RWPE2 (cell line): Measurements from ENCODE around the gene TRMT1L.

Experiments used
- ATAC-seq: fragments of 200-7000 bp; cut with Tn5 transposase; 3 replicates; pipeline ENCODE4 v1.9.1; 2021; ENCODE audit warnings: low read depth
- DNase-seq: peaks from one replicate; pipeline ENCODE4 v3.0.0-alpha.2; 2020; ENCODE audit warnings: low spot score
- H3K27ac ChIP-seq: fragments of 450-650 bp; 2 replicates; pipeline ENCODE4 v1.5.1; 2017; ENCODE audit warnings: mild to moderate bottlenecking; ENCODE audit not compliant: poor library complexity, severe bottlenecking
- H3K27me3 ChIP-seq: fragments of 250-450 bp; sonication (Bioruptor Pico); 2 replicates; pipeline ENCODE4 v1.5.1; 2021; ENCODE audit warnings: mild to moderate bottlenecking, moderate library complexity; ENCODE audit not compliant: insufficient read depth, poor library complexity, severe bottlenecking
- H3K36me3 ChIP-seq: fragments of 250-450 bp; sonication (Bioruptor Pico); 2 replicates; pipeline ENCODE4 v1.5.1; 2020; ENCODE audit warnings: low read depth, mild to moderate bottlenecking, moderate library complexity
- H3K4me1 ChIP-seq: fragments of 250-450 bp; sonication (Bioruptor Pico); 2 replicates; pipeline ENCODE4 v1.5.1; 2021; ENCODE audit warnings: mild to moderate bottlenecking, moderate library complexity; ENCODE audit not compliant: insufficient read depth, poor library complexity, severe bottlenecking
- H3K4me3 ChIP-seq: fragments of 250-450 bp; sonication (Bioruptor Pico); 2 replicates; pipeline ENCODE4 v1.5.1; 2021; ENCODE audit warnings: mild to moderate bottlenecking, moderate library complexity; ENCODE audit not compliant: severe bottlenecking
- H3K9me3 ChIP-seq: fragments of 250-450 bp; sonication (Bioruptor Pico); 2 replicates; pipeline ENCODE4 v1.5.1; 2021; ENCODE audit warnings: mild to moderate bottlenecking, moderate library complexity; ENCODE audit not compliant: severe bottlenecking
- CTCF ChIP-seq: fragments of 450-650 bp; IDR thresholded peaks from one replicate; pipeline ENCODE4 v1.5.1; 2017; ENCODE audit warnings: mild to moderate bottlenecking, moderate library complexity; ENCODE audit not compliant: poor library complexity, severe bottlenecking

Gene TRMT1L

GRCh38 chr1:185144233-185144632 lies 12.5 kb downstream of the TRMT1L start:
- Histone ChIP-seq H3K9me3 (no peaks in the 10 kb centered on the region), H3K27me3 (no peaks in the 10 kb centered on the region), H3K4me3 (no peak overlapping the region), H3K4me1 (no peaks in the 10 kb centered on the region), H3K27ac (no peak overlapping the region), H3K36me3 (peaks cover 89% of the 10 kb centered on the region)
- TF ChIP-seq CTCF: no peak
- peak; percentile 48; the same call in 1 of the 3 replicates for ATAC-seq
- no peak for DNase-seq

- no peak for TF ChIP-seq CTCF
- Histone ChIP-seq H3K9me3 (no peaks in the 10 kb centered on the region), H3K4me1 (no peaks in the 10 kb centered on the region), H3K27me3 (no peaks in the 10 kb centered on the region), H3K4me3 (no peak overlapping the region), H3K36me3 (peaks cover 76% of the 10 kb centered on the region), H3K27ac (no peak overlapping the region)
- DNase-seq (no peak), ATAC-seq (no peak)
These were observed 17.5 kb downstream of the TRMT1L start for GRCh38 chr1:185139246-185139645.

- ATAC-seq (no peak), DNase-seq (no peak)
- Histone ChIP-seq H3K36me3 (peaks cover 72% of the 10 kb centered on the region), H3K27me3 (no peaks in the 10 kb centered on the region), H3K9me3 (no peaks in the 10 kb centered on the region), H3K4me1 (no peaks in the 10 kb centered on the region), H3K4me3 (no peak overlapping the region), H3K27ac (no peak overlapping the region)
- no peak for TF ChIP-seq CTCF
These were observed 18.7 kb downstream of the TRMT1L start for GRCh38 chr1:185137896-185138545.

- TF ChIP-seq CTCF: no peak
- Histone ChIP-seq H3K9me3 (no peaks in the 10 kb centered on the region), H3K36me3 (peaks cover 82% of the 10 kb centered on the region), H3K4me1 (no peaks in the 10 kb centered on the region), H3K27ac (no peak overlapping the region), H3K4me3 (no peak overlapping the region), H3K27me3 (no peaks in the 10 kb centered on the region)
- no peak for ATAC-seq
- no peak for DNase-seq
These were observed 24.2 kb downstream of the TRMT1L start for GRCh38 chr1:185132534-185132933.

- TF ChIP-seq CTCF: no peak
- ATAC-seq: no peak
- DNase-seq: no peak
- Histone ChIP-seq H3K9me3 (peaks cover 2% of the 10 kb centered on the region), H3K4me1 (no peaks in the 10 kb centered on the region), H3K4me3 (no peak overlapping the region), H3K27me3 (no peaks in the 10 kb centered on the region), H3K36me3 (peaks cover 85% of the 10 kb centered on the region), H3K27ac (no peak overlapping the region)
These were observed 27.0 kb downstream of the TRMT1L start for GRCh38 chr1:185129708-185130107.
